Occipital lobe (tissue), 2 donors: ENCODE measurements around the gene ZHX3. TPM values are rescaled to one million over a fixed set of nuclear protein-coding genes. Genes with fewer than 3 reads are reported as not detected.

ENCODE experiments used
- DNase-seq: peaks from one replicate; lab custom pipeline; 2025; lab: John Stamatoyannopoulos, UW
- total RNA-seq: library from RNA; depleted of rRNA; stranded (reverse); fragments of >200 nt; gene quantifications from one replicate; pipeline ENCODE4 v1.2.3, GENCODE V29; 2014

The ZHX3 gene
- total RNA-seq, 1 donor from 2014 or later: 18.9 TPM

- no peak for DNase-seq
Observed at GRCh38 chr20:41353530-41353929, 36.0 kb upstream of the ZHX3 start.

GRCh38 chr20:41352666-41353065 is 35.1 kb upstream of the ZHX3 start:
- DNase-seq: no peak

- DNase-seq: no peak
Observed at GRCh38 chr20:41352106-41352505, 34.6 kb upstream of the ZHX3 start.

DNA sequence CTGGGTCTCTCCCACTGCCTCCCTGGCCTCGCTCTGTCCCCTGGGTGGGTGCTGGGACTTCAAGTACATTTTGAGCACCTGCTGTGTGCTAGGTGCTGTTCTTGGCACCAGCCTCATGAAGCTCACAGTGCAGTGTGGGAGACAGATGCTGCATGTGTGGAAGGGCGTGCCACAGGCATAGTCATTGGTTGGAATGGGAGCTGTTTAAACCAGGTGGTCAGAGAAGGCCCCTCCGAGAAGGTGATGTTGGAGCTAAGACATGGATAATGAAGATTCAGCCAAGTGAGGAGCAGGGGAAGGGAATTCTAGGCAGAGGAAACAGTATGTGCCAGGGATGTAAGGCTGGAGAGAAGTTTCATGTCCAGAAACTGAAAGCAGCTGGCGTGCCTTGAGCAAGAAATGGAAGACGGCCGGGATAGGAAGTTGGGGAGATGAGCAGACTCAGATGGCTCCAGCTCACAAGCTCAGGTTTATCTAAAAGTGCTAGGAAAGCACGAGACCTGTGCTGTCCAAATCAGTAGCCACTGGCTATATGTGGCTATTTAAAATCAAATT is 33.0 kb upstream of the ZHX3 start:
- no peak for DNase-seq

DNA sequence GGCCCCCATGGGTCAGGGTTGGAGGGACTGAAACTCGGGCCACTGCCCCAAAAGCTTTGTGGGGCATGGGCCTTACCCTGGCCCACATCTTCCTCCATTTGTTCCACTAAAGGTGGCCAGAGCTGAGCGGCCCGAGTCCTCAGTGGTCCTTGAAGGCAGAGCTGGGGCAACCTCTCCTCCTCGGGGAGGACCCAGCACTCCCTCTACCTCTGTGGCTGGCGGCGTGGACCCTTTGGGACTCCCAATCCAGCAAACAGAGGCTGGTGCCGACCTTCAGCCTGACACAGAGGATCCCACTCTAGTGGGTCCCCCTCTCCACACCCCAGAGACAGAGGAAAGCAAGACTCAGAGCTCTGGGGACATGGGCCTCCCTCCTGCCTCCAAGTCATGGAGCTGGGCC is 32.4 kb upstream of the ZHX3 start:
- DNase-seq: no peak

DNA sequence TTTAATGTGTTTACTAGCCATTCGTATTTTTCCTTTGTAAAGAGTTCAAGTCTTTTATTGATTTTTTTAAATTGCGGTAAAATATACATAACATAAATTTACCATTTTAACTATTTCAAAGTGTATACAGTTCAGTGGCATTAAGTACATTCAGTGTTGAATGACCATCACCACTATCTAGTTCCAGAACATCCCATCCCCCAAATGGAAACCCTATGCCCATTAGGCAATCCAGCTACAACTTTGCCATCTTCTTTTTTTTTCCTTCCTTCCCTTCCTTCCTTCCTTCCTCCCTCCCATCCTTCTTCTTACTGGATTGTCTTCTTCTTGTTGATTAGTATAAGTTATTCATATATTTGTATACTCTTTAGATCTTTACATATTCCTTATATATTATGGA is 31.7 kb upstream of the ZHX3 start:
- DNase-seq: no peak

DNA sequence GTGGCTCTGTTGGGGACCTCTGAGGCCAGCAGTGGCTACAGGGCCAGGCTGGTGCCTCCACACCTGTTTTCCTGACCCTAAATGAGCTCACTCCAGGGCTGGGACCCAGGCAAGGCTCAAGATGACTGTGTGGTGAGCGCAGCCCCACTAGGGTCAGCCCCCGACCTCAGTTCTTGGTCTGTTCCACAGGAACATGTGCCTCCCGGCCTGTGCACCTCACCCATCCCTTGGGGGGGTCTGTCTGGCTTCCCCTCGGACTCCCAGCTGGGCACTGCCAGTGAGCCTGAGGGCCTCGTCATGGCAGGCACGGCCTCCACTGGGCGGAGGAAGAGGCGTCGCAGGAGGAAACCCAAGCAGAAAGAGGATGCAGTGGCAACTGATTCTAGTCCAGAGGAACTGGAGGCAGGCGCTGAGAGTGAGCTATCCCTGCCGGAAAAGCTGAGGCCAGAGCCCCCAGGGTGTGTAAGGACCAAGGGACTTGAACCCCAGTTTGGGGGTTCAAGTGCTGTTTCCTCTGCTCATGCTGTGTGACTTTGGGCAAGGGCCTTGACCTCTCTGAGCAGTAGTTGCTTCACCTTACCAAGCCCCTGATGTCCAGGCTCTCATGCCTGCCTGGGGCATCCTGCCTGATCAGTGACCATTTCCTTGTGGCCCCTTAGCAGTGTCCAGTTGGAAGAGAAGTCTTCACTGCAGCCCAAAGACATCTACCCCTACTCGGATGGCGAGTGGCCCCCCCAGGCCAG is 31.1 kb upstream of the ZHX3 start:
- no peak for DNase-seq

GRCh38 chr20:41347523-41348429 is 30.2 kb upstream of the ZHX3 start:
- no peak for DNase-seq

GRCh38 chr20:41345729-41346067 is 28.2 kb upstream of the ZHX3 start:
- no peak for DNase-seq

GRCh38 chr20:41344938-41345728 is 27.6 kb upstream of the ZHX3 start:
- no peak for DNase-seq

DNA sequence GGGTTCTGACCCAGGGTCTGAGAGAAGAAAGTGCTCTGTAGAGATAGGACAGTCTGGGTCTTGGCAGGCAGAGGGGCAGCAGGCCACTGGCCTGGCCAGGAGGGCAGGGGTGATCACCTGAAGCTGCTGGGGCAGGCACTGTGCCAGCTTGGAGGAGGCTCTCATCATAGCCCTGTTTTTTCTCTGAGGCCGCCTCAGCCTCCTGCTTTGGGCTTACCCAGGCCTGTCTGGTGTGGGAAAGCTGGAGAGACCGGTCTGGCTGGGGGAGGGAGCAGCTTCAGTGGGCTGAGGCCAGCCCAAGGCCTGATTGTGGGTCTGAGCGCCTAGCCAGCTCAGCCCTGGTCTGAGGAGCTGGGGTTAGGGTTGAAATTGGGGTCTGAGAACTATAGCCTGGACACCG is 26.9 kb upstream of the ZHX3 start:
- DNase-seq: no peak

DNA sequence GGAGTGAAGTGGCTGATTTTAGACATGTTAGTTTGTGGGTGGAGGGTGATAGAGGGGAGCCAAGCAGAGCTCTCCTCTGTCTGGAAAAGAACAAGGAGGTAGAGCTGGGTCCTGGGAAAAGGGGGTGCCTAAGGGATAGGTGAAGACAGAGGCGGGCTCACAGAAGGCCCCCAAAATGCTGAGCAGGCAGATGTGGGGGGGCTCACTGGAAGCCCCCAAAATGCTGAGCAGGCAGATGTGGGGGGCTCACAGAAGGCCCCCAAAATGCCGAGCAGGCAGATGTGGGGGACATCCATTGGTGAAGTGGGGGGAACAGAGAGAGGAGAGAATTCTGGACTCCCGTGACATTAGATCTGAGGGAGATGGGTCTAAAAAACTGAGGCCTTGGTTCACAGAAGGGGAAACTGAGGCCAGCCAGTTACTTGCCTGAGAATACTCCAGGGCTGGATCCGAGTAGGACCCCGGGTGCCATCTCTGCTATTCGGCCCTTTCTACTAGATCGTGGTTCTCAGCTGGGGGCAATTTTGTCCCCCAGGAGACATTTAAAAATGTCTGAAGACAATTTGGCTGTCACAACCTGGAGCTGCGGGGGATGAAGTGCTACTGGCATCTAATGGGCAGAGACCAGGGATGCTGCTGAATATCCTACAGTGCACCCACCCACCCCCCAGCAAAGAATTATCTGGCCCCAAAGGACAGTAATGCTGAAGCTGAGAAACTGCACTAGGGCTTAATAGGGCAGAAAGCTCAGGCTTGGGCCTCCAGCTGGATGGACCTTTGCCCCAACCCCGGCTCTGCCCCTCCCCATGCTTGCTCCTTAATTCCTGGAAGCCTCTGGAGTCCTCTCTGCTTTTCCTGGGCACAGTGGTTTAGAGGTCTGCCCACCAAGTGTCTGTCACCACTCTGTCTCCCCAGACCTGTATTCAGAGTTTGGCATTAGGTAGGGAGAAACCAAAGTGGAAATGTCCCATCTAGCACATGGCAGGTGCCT is 25.2 kb upstream of the ZHX3 start:
- no peak for DNase-seq

DNA sequence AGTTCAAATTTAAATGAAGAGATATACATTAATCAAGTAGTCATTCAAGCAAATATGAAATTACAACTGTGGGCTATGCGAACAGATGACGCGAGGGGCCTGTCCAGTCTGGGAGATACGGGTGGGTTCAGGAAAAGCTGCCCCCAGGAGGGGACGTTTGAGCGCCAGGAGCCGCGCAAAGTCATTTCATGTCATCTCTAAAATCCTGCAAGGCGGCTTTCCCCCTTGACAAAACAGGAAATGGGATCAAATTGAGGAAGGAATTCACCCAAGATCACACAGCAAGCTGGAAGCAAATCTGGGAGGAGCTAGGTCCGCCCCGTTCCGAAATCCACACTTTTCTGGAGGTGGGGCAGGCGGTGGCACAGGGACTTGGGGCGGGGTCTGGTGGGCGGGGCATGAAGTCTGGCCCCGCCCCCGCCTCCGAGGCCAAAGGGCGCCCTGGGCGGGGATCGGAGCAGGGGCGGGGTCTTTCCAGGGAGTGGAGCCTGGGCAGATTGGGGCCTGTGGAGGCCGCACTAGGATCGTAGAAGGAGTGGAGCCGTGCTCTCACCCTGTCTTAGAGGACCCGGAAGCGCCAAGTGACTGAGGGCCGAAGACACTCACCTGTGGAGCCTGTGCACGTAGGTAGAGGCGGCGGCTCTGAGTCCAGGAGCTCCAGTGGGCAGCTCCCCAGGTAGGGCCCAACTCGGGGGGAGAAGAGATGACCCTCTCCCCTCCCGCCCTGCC is 23.0 kb upstream of the ZHX3 start, which contains the start of gene LPIN3:
LPIN3 (plus strand) TSS at position 495 of the 729 bp plus-strand sequence. CDS start 4,983 bp downstream, outside the sequence.
- DNase-seq: no peak

GRCh38 chr20:41339957-41340326 is 22.4 kb upstream of the ZHX3 start:
- peak; percentile 61 for DNase-seq

GRCh38 chr20:41336711-41337492 is 19.4 kb upstream of the ZHX3 start:
- DNase-seq: no peak

DNA sequence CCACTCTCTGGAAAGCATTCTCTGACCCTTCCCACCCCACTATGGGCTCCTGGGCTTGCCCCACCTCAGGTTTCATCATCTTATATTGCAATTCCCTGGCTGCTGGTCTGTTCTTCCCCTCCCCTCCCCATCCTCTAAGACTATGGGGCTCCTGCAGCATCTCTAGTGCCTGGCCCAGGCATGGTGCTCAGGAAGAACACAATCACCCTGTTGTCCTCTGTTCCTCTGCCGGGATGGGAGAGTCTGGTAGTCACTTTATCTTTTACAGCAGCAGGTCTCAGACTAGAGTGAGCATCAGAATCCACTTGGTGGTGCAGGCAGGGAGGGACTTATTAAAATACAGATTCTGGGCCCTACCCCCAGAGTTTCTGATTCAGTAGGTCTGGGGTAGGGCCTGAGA is 18.1 kb upstream of the ZHX3 start:
- DNase-seq: no peak

- no peak for DNase-seq
Observed at GRCh38 chr20:41334443-41335421, 17.2 kb upstream of the ZHX3 start.

GRCh38 chr20:41334036-41334435 is 16.5 kb upstream of the ZHX3 start:
- DNase-seq: no peak
